Activated gamma-delta T cell treated with anti-CD3 and anti-CD28 coated beads, Interleukin-2, amount 50 U/mL, for 16 hours (primary cell): Measurements from ENCODE around the gene ZNF789.
"Not testable (repeated sequence)": the region's sequence is repeated elsewhere in the genome, so short reads cannot be mapped to it uniquely, and the experiment has no call there.

Source experiments
- DNase-seq: peaks from one replicate; pipeline ENCODE4 v3.0.0-alpha.2; 2020; ENCODE audit warnings: low read depth

Gene ZNF789

GRCh38 chr7:99472561-99473314, at the start of gene ZNF789:
Gene ZNF789 (plus strand): TSS chr7:99472890. CDS start chr7:99476457, 3,567 bp downstream.
- peak; percentile 98 for DNase-seq

- no peak for DNase-seq
These were observed 47.6 kb upstream of the ZNF789 start for GRCh38 chr7:99424932-99425730.

GRCh38 chr7:99428972-99429566, 43.6 kb upstream of the ZNF789 start:
- no peak for DNase-seq

GRCh38 chr7:99429756-99430155, 42.9 kb upstream of the ZNF789 start:
- DNase-seq, result no peak

- DNase-seq, result not testable (repeated sequence)
These were observed 40.7 kb upstream of the ZNF789 start for GRCh38 chr7:99431756-99432540.

- no peak for DNase-seq
These were observed 39.5 kb upstream of the ZNF789 start for GRCh38 chr7:99433158-99433557.

- DNase-seq, result no peak
These were observed 34.6 kb upstream of the ZNF789 start for GRCh38 chr7:99437946-99438572.

- DNase-seq, result peak; percentile 85
These were observed 33.9 kb upstream of the ZNF789 start, which contains the start of the genes CPSF4 and PTCD1 for GRCh38 chr7:99438573-99439480. Gene CPSF4 (plus strand): TSS chr7:99438943. CDS start chr7:99439083, 140 bp downstream. Gene PTCD1 (minus strand): TSS chr7:99438798. CDS start chr7:99435242, 3,556 bp downstream.

GRCh38 chr7:99440195-99440594, 32.5 kb upstream of the ZNF789 start:
- DNase-seq, result no peak

- no peak for DNase-seq
These were observed 26.6 kb upstream of the ZNF789 start for GRCh38 chr7:99446096-99446495.

- no peak for DNase-seq
These were observed 24.7 kb upstream of the ZNF789 start for GRCh38 chr7:99447943-99448342.

GRCh38 chr7:99448855-99449254, 23.8 kb upstream of the ZNF789 start:
- DNase-seq, result no peak

- no peak for DNase-seq
These were observed 23.4 kb upstream of the ZNF789 start for GRCh38 chr7:99449326-99449725.

GRCh38 chr7:99451936-99452335, 20.8 kb upstream of the ZNF789 start:
- no peak for DNase-seq

GRCh38 chr7:99452541-99452940, 20.1 kb upstream of the ZNF789 start:
- no peak for DNase-seq

- DNase-seq, result no peak
These were observed 19.6 kb upstream of the ZNF789 start for GRCh38 chr7:99453105-99453504.

GRCh38 chr7:99455874-99456273, 16.8 kb upstream of the ZNF789 start:
- DNase-seq, result no peak

- no peak for DNase-seq
These were observed 16.4 kb upstream of the ZNF789 start for GRCh38 chr7:99456288-99456687.

- no peak for DNase-seq
These were observed 15.5 kb upstream of the ZNF789 start for GRCh38 chr7:99457050-99457649.
